SU-DHL-6 (cell line): Measurements from ENCODE around the gene SPA17.

Source experiments
- CTCF ChIP-seq: fragments of 200-600 bp; sonication (generic); IDR thresholded peaks from one replicate; pipeline ENCODE4 v1.5.1; 2017; ENCODE audit warnings: antibody characterized with exemption, mild to moderate bottlenecking, low read length, moderate library complexity; ENCODE audit not compliant: insufficient read depth, poor library complexity, severe bottlenecking
- EZH2phosphoT487 ChIP-seq: fragments of 200-600 bp; sonication (generic), shearing (Covaris generic); conservative IDR thresholded peaks from 2 replicates; pipeline ENCODE4 v1.6.1; 2018; ENCODE audit warnings: mild to moderate bottlenecking, antibody characterized with exemption, low read length, moderate library complexity, mixed read lengths

GRCh38 chr11:124693142-124693541 lies 19.4 kb downstream of the SPA17 start:
- no peak for TF ChIP-seq CTCF
- TF ChIP-seq EZH2phosphoT487: no peak
